Mucosa of stomach (tissue), 1 donor: ENCODE results near the gene COPS2.
A peak's percentile ranks its signal among the peaks of the same experiment; 100 is the strongest.
"Not testable (repeated sequence)": the region's sequence is repeated elsewhere in the genome, so short reads cannot be mapped to it uniquely, and the experiment has no call there.

Source experiments
- H3K27me3 ChIP-seq: one replicate; pipeline ENCODE4 v1.7.0; 2013; ENCODE audit warnings: mild to moderate bottlenecking, low read length; ENCODE audit not compliant: control insufficient read depth, insufficient read depth
- H3K36me3 ChIP-seq: one replicate; pipeline ENCODE4 v1.7.0; 2013; ENCODE audit warnings: low read length; ENCODE audit not compliant: control insufficient read depth, insufficient read depth
- H3K4me1 ChIP-seq: one replicate; pipeline ENCODE4 v1.7.0; 2013; ENCODE audit warnings: mild to moderate bottlenecking, low read length; ENCODE audit not compliant: control insufficient read depth, insufficient read depth
- H3K4me3 ChIP-seq: one replicate; pipeline ENCODE4 v1.7.0; 2013; ENCODE audit warnings: low read length
- H3K9ac ChIP-seq: one replicate; pipeline ENCODE4 v1.7.0; 2013; ENCODE audit warnings: mild to moderate bottlenecking, low read length, moderate library complexity
- H3K9me3 ChIP-seq: one replicate; pipeline ENCODE4 v1.7.0; 2013; ENCODE audit warnings: mild to moderate bottlenecking, low read length, moderate library complexity; ENCODE audit not compliant: control insufficient read depth
- donor health status: Pancreatic carcinoma.

Gene COPS2

DNA sequence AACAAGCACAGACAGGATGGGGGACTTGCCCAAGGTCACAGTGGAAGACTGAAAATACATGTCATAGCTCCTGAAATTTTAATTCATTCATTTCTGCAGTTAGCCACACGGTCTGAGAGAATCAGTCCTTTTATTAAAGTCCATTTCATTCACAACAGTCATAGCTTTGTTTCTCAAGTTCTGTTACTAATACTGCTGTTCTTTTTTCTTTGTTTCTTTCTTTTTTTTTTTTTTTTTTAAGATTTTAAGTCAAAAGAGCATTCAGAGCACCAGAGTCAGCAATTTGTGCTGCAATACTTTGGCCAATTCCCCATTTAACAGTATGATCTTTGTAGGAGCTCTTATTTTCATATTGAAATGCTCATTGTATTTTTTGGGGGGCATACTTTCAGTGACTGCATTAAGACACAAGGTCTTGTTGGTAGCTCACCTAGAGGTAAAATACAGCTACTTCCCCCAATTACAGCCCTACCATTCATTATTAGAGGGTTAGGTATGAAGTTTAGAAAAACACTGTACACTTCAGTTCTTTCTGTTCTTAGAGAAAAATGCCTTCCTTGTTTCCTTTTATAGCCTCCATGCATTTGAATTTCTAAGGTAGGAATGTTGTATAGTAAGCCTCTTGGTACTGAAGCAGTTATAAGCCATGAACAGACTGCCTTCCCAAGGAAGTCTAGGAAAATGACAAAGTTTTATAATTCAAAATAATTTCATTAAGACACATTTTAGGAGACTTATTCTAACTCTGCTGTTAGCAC is 24.2 kb upstream of the COPS2 start:
- Histone ChIP-seq H3K4me1 (peaks cover 12% of the 10 kb centered on the region), H3K4me3 (no peak overlapping the region), H3K27me3 (no peaks in the 10 kb centered on the region), H3K9me3 (no peaks in the 10 kb centered on the region), H3K36me3 (no peaks in the 10 kb centered on the region), H3K9ac (no peak overlapping the region)

DNA sequence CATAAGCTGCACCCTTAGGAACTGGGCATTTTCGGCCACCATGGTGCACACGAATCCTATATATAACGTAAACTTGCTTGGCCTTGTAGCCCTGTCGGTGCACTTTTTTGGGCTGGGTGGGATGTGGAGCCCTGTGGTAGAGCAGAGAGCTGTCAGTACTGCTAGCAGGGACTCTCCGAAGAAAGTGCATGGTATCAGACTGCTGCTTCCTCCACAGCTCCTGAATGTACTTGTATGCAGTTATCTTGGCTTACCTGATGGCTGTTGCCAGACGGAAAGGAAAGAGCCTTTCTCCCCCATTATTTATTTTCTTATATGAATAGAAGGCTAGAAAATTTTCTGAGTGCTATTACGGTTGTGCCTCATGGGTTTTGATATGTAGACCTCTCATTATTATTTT is 23.1 kb upstream of the COPS2 start:
- no peaks in the 10 kb centered on the region for H3K9me3 ChIP-seq
- H3K36me3 ChIP-seq = no peaks in the 10 kb centered on the region
- H3K27me3 ChIP-seq = no peaks in the 10 kb centered on the region
- no peak overlapping the region for H3K4me3 ChIP-seq
- H3K4me1 ChIP-seq = peaks cover 12% of the 10 kb centered on the region
- H3K9ac ChIP-seq = no peak overlapping the region

DNA sequence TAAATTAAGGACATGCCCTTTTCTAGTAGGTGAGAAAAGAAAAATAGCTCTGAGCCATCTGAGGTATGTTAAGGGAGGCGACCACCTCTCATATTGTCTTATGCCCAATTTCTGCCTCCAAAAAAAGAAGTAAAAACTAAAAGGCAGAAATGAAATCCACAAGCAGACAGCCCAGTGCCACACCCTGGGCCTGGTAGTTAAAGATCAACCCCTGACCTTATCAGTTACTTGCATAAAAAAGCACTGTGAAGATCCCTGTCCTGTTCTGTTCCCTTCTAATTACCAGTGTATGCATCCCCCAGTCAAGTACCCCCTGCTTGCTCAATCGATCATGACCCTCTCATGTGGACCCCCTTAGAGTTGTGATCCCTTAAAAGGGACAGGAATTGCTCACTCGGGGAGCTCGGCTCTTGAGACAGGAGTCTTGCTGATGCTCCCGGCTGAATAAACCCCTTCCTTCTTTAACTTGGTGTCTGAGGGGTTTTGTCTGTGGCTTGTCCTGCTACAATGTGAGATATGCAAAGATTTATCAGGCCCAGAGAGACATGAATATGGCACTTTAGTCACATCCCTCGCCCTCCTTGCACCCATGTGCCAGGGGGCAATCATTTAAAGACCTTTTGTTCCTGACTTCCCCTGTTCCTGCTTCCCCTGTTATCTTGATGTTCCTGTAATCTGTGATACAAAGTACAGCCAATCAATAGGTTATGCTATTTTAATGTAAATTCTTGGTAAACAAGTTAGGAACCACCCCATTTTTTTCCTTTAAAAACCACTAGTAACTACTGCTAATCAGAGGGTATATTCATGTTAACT is 20.4 kb upstream of the COPS2 start:
- not testable (repeated sequence) for H3K4me3 ChIP-seq, H3K9ac ChIP-seq, H3K36me3 ChIP-seq, H3K27me3 ChIP-seq, H3K9me3 ChIP-seq
- peaks cover 12% of the 10 kb centered on the region for H3K4me1 ChIP-seq

DNA sequence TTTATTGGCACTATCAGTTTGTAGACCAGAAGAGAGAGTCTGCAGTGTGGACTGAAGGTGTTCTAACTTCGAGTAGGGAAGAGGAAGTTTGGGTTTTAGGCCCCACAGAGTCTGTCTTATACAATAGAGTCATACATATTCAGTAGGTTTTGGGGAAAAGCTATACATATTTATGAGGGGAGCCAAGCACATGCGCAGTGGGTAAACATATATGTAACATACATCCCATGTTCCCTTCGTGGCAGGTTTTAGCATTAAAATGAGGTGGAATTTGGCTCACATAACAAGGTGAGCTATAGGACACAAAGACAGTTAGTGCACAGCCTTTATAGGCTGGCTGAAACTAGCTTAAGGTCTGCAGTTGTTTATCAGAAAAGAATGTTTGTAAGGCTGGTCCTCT is 19.5 kb upstream of the COPS2 start:
- H3K36me3 ChIP-seq = no peaks in the 10 kb centered on the region
- H3K9ac ChIP-seq = no peak overlapping the region
- no peaks in the 10 kb centered on the region for H3K27me3 ChIP-seq
- no peaks in the 10 kb centered on the region for H3K9me3 ChIP-seq
- peaks cover 12% of the 10 kb centered on the region for H3K4me1 ChIP-seq
- H3K4me3 ChIP-seq = no peak overlapping the region

DNA sequence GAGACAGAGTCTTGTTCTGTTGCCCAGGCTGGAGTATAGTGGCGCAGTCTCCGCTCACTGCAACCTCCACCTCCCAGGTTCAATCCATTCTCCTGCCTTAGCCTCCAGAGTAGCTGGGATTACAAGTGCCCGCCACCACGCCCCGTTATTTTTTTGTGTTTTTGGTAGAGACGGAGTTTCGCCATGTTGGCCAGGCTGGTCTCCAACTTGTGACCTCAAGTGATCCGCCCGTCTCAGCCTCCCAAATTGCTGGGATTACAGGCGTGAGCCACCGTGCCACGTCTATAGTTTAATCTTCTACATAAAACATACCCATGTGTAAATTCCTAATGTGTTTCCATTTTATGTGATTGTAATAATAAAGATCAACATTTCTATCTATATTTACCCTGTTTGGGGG is 16.4 kb upstream of the COPS2 start:
- Histone ChIP-seq H3K36me3 (no peaks in the 10 kb centered on the region), H3K27me3 (no peaks in the 10 kb centered on the region), H3K9me3 (no peaks in the 10 kb centered on the region), H3K9ac (no peak overlapping the region), H3K4me3 (no peak overlapping the region), H3K4me1 (peaks cover 16% of the 10 kb centered on the region)

DNA sequence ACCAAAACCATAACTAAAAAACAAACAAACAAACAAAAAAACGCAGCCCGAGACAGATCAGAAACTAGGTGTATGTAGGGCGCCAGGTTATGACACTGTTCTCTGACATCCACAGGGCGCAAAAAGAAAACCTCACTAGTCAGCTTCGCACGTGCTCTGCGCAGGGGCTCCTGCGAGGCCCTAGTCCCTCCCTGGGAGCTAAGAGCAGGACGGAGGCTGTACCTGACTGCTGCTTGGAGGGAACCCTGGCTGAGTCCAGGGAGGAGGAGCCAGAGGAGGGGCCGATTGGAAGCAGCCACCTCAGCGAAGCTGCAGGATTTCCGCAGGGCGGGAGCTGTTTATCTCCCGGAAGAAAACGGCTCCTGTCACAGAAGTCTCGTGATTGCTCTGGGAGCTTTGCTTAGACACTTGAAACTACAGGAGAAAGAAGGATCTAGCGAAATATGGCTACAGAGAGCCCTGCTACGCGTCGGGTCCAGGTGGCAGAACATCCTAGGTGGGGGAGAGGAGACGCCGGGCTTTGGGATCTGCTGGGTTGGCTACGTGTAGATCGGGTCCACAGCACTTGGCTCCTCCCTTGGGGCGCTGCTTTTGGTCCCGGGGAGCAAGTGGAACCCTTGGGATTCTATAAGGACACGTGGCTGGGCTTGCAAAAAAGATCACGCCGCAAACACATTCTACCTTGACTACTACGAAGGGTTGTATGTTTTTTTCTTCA is 14.6 kb upstream of the COPS2 start, which contains the start of gene GALK2:
TSS of gene GALK2 (plus strand) at position 368 of the 718 bp plus-strand sequence. CDS start at position 444, 76 bp downstream.
- Histone ChIP-seq H3K27me3 (no peaks in the 10 kb centered on the region), H3K9me3 (no peaks in the 10 kb centered on the region), H3K9ac (peak within 1 kb of the TSS; percentile 83)

DNA sequence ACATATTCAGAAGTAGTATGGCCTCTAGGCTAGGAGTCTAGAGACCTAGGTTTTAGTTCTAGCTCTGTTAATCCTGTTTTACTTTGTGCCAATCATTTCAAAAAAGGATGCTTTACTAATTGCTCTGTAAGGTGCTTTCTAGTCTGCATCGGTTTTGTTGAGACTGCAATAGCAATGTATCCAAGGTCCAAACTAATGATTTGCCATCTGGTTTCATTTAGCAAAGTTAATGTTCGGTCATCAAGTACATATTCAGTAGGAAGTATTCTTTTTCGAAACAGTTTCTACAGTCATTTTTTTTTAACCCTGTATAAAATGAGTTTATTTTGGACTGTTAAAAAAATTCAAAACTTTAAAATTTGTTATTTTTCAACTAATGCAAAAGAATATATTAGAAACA is 12.6 kb upstream of the COPS2 start:
- no peaks in the 10 kb centered on the region for H3K27me3 ChIP-seq
- H3K36me3 ChIP-seq = no peaks in the 10 kb centered on the region
- H3K9ac ChIP-seq = no peak overlapping the region
- no peak overlapping the region for H3K4me3 ChIP-seq
- peaks cover 5% of the 10 kb centered on the region for H3K4me1 ChIP-seq
- H3K9me3 ChIP-seq = no peaks in the 10 kb centered on the region

More for the DNA sequence above, 14.6 kb upstream of the COPS2 start, which contains the start of gene GALK2:
- Histone ChIP-seq H3K4me3 (peak within 1 kb of the TSS; percentile 42), H3K36me3 (no peaks in the 10 kb centered on the region), H3K4me1 (peaks cover 7% of the 10 kb centered on the region)

DNA sequence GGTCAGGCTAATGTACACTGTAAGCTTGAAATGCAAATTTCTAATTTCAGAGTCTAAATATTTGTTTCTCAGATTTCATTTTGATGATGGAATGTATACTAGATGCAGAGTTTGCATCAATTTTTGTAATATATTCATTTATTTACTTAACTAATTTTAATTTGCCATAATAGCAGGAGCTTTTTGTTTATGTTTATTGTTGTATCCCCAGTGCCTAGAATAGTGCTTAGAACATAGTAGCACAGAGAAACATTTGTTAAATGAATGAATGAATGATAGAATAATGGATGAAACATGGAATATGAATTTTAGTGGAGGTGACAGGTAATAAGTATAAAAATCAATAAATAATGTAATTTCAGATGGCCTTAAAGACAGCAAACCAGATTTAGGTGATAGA is 9.5 kb upstream of the COPS2 start:
- no peak overlapping the region for H3K4me3 ChIP-seq

DNA sequence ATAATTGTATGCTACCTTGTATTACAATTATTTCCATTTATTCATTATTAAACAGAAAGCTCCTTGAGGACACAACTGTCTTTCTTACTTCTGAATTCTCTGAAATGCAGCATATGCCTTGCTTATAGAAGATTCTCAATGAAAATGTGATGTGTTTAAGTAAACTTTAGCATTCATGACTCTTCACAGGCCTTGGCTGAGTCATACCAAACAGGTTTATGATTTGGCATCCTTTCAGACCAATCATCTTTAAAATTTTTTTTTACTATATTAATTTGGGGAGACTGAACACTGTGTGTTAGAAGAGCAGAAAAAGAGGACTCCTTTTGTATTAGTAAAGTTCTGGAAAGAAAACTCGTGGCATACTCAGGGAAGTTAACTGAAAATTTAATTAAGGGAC is 8.3 kb upstream of the COPS2 start:
- Histone ChIP-seq H3K4me3 (no peak overlapping the region), H3K27me3 (no peaks in the 10 kb centered on the region), H3K9me3 (no peaks in the 10 kb centered on the region), H3K4me1 (no peaks in the 10 kb centered on the region), H3K36me3 (no peaks in the 10 kb centered on the region), H3K9ac (no peak overlapping the region)

More for the DNA sequence above, 9.5 kb upstream of the COPS2 start:
- no peaks in the 10 kb centered on the region for H3K36me3 ChIP-seq
- H3K4me1 ChIP-seq = peaks cover 4% of the 10 kb centered on the region
- H3K9me3 ChIP-seq = no peaks in the 10 kb centered on the region
- H3K27me3 ChIP-seq = no peaks in the 10 kb centered on the region
- no peak overlapping the region for H3K9ac ChIP-seq

DNA sequence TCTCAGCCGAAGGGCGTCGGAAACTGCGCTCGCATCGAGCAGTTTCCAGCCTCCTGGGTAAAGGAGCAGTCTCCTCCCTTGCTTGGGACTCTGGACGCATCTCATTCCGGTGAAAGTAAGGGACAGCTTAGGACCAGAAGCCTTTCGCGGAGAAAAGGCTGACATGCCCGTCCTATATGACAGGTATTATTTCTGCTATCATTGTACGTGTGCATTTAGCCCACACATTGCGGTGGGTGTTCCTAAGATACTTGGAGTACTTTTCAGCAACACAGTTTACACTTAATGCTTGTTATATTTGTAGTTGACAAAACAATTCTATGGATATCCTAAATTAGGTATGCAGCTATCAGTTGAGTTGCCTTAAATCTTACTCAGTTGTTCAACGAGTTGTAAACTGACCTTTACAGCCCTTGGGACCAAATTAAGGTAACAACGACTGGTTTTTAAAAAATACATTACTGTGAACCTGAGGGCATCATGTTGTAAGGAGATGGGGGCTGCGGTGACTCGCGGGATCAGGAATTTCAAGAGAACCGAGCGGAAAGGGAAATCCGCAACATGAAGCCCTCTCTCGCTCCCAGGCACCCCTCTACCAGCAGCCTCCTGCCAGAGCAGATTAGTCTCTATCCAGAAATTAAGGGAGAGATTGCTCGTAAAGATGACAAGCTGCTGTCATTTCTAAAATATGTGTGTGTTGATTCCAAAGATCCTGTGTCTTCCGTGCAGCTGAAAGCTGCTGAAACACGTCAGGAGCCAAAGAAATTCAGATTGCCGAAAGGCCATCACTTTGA is 632 bp upstream of the COPS2 start:
- Histone ChIP-seq H3K27me3 (no peaks in the 10 kb centered on the region), H3K9ac (peak overlapping the region; percentile 70), H3K9me3 (no peaks in the 10 kb centered on the region), H3K4me1 (no peaks in the 10 kb centered on the region), H3K4me3 (peak overlapping the region; percentile 58), H3K36me3 (no peaks in the 10 kb centered on the region)

DNA sequence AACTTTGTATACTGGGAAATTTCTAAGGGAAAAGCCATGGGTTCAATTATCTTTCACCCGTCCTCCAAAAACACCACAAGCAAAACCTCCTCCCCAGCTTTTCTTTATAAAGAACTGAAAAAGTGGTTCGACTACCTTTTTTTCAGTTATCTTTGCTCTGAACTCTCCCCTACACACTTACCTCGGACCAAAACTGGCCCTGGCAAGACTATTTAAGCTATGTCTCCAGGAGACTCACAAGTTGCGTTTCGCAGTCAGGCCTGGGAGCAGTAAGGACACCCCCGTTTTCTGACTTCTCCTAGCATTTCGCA is 645 bp downstream of the COPS2 start:
- no peaks in the 10 kb centered on the region for H3K4me1 ChIP-seq
- H3K36me3 ChIP-seq = no peaks in the 10 kb centered on the region
- no peaks in the 10 kb centered on the region for H3K27me3 ChIP-seq
- H3K9ac ChIP-seq = peak overlapping the region; percentile 95
- H3K9me3 ChIP-seq = no peaks in the 10 kb centered on the region
- H3K4me3 ChIP-seq = peak overlapping the region; percentile 76
